K562 (cell line): ENCODE measurements around the gene ANKRD34A. TPM values are rescaled to one million over a fixed set of nuclear protein-coding genes. Genes with fewer than 3 reads are reported as not detected.

Experiments used
- ATAC-seq: fragments of 200-7000 bp; cut with Tn5 transposase; 3 replicates; pipeline ENCODE4 v1.9.1; 2020; ENCODE audit warnings: moderate library complexity
- BruUV-seq: library from RNA; stranded (reverse); fragments of 400-500 nt; replicated peaks from 2 replicates; lab custom pipeline; 2021; lab: Mats Ljungman, UMichigan
- CTCF ChIA-PET: fragments of 300-600 bp; formaldehyde crosslinking; extraction: SDS; loops from one replicate; lab custom pipeline; 2021; ENCODE audit warnings: low intra/inter-chr PET ratio; lab: Yijun Ruan, JAX
- POLR2A ChIA-PET: fragments of 300-600, 350-650 bp; sonication (Branson Sonifier 250); formaldehyde crosslinking; extraction: SDS; loops from one replicate; lab custom pipeline; 2021; ENCODE audit warnings: antibody characterized with exemption, inconsistent platforms; lab: Yijun Ruan, JAX
- DNase-seq, 4 experiments: peaks; one replicate each; pipeline versions ENCODE4 v3.0.0 to v3.0.0-alpha.2; 2011 to 2018; ENCODE audit warnings: low spot score in 3 of 4, mixed read lengths in 3 of 4; ENCODE audit errors: extremely low read depth in 1 of 4
- FAIRE-seq: peaks from 2 replicates; lab custom pipeline; 2011; peaks lifted over from hg19 to GRCh38; lab: Jason Lieb, UNC
- H2AFZ ChIP-seq: 2 replicates; pipeline ENCODE4 v1.6.0; 2011; ENCODE audit warnings: low read depth, low read length, control low read depth, inconsistent platforms
- H3K27ac ChIP-seq: fragments of 200-600 bp; 3 replicates; pipeline ENCODE4 v1.8.0; 2011; ENCODE audit warnings: low read depth, mild to moderate bottlenecking, control low read depth, inconsistent platforms, low read length, moderate library complexity, mixed read lengths; ENCODE audit errors: extremely low read depth
- H3K27me3 ChIP-seq, 2 experiments: fragments of 300-600 bp in 1 of 2; 2 replicates in 1 of 2; 3 replicates in 1 of 2; pipeline versions ENCODE4 v1.6.0 to v1.8.0; 2011; ENCODE audit warnings: inconsistent platforms in 2 of 2, low read length in 2 of 2, mild to moderate bottlenecking in 1 of 2, mixed read lengths in 1 of 2, moderate library complexity in 1 of 2; ENCODE audit not compliant: control insufficient read depth in 2 of 2, insufficient read depth in 2 of 2
- H3K36me3 ChIP-seq: fragments of 300-600 bp; 3 replicates; pipeline ENCODE4 v1.8.0; 2011; ENCODE audit warnings: mild to moderate bottlenecking, low read length, inconsistent platforms; ENCODE audit not compliant: control insufficient read depth, insufficient read depth
- H3K4me1 ChIP-seq, 2 experiments: fragments of 200-600 bp in 1 of 2; replicated peaks in 1 of 2; 2 replicates in 1 of 2; 3 replicates in 1 of 2; pipeline versions ENCODE4 v1.5.1 to v1.8.0; 2011; ENCODE audit warnings: inconsistent platforms in 2 of 2, low read length in 2 of 2, mild to moderate bottlenecking in 1 of 2, mixed read lengths in 1 of 2, moderate library complexity in 1 of 2; ENCODE audit not compliant: control insufficient read depth in 2 of 2, insufficient read depth in 2 of 2
- H3K4me2 ChIP-seq: 2 replicates; pipeline ENCODE4 v1.6.1; 2011; ENCODE audit warnings: low read length, control low read depth, inconsistent platforms, mixed read lengths; ENCODE audit not compliant: insufficient read depth
- H3K4me3 ChIP-seq: fragments of 200-600 bp; sonication (generic), shearing (Covaris generic); 2 replicates; pipeline ENCODE4 v1.5.1; 2016; ENCODE audit warnings: control low read depth, inconsistent platforms
- H3K79me2 ChIP-seq: fragments of 200-600 bp; 3 replicates; pipeline ENCODE4 v1.8.0; 2011; ENCODE audit warnings: low read length, inconsistent platforms; ENCODE audit not compliant: control insufficient read depth, insufficient read depth
- H3K9ac ChIP-seq, 2 experiments: 2 replicates each; pipeline versions ENCODE4 v1.6.0 to v1.6.1; 2011; ENCODE audit warnings: low read depth in 2 of 2, low read length in 2 of 2, control low read depth in 1 of 2, inconsistent platforms in 1 of 2, mild to moderate bottlenecking in 1 of 2, mixed read lengths in 1 of 2; ENCODE audit not compliant: insufficient read depth in 1 of 2
- H3K9me1 ChIP-seq: one replicate; pipeline ENCODE4 v1.6.0; 2011; ENCODE audit warnings: inconsistent platforms, mild to moderate bottlenecking, low read length, moderate library complexity; ENCODE audit not compliant: control insufficient read depth, insufficient read depth
- H3K9me3 ChIP-seq: replicated peaks from 2 replicates; pipeline ENCODE4 v1.5.1; 2011; ENCODE audit warnings: low read depth, low read length, inconsistent platforms; ENCODE audit not compliant: control insufficient read depth, insufficient read depth
- H4K20me1 ChIP-seq: replicated peaks from 2 replicates; pipeline ENCODE4 v1.6.1; 2011; ENCODE audit warnings: low read length, inconsistent platforms, mixed read lengths; ENCODE audit not compliant: control insufficient read depth, insufficient read depth
- BCL6 ChIP-seq: fragments of 250-450 bp; sonication (Bioruptor Pico); IDR thresholded peaks from 2 replicates; pipeline ENCODE4 v1.4.0; 2020
- C11orf30 ChIP-seq: fragments of 450-650 bp; IDR thresholded peaks from 2 replicates; pipeline ENCODE4 v1.6.1; 2016; ENCODE audit warnings: low read depth, mild to moderate bottlenecking
- CREB3 ChIP-seq: fragments of 450-650 bp; conservative IDR thresholded peaks from 2 replicates; pipeline ENCODE4 v1.6.1; 2016; ENCODE audit warnings: missing genetic modification characterization, low read depth, mild to moderate bottlenecking, missing compliant biosample characterization, moderate library complexity
- ERF ChIP-seq: fragments of 450-650 bp; formaldehyde crosslinking; IDR thresholded peaks from 2 replicates; pipeline ENCODE4 v1.4.0; 2020; ENCODE audit warnings: mild to moderate bottlenecking, mixed read lengths
- GTF2A2 ChIP-seq: IDR thresholded peaks from 2 replicates; pipeline ENCODE4 v1.6.1; 2016; ENCODE audit warnings: mild to moderate bottlenecking, missing genetic modification characterization, missing compliant biosample characterization
- HDAC1 ChIP-seq, 2 experiments: fragments of 450-650 bp; IDR thresholded peaks; 2 replicates each; pipeline ENCODE4 v1.6.1; 2016 to 2017; ENCODE audit warnings: inconsistent platforms in 1 of 2, mild to moderate bottlenecking in 1 of 2, moderate library complexity in 1 of 2
- HINFP ChIP-seq: fragments of 450-650 bp; conservative IDR thresholded peaks from 2 replicates; pipeline ENCODE4 v1.6.1; 2016; ENCODE audit warnings: missing genetic modification characterization, low read depth, mild to moderate bottlenecking, control low read depth, missing compliant biosample characterization
- ILK ChIP-seq: fragments of 450-650 bp; IDR thresholded peaks from 2 replicates; pipeline ENCODE4 v1.6.1; 2016; ENCODE audit warnings: missing genetic modification characterization, low read depth, mild to moderate bottlenecking, missing compliant biosample characterization, moderate library complexity, borderline replicate concordance
- PKNOX1 ChIP-seq: fragments of 450-650 bp; IDR thresholded peaks from 2 replicates; pipeline ENCODE4 v1.6.1; 2016
- SPI1 ChIP-seq: IDR thresholded peaks from 2 replicates; pipeline ENCODE4 v1.6.1; 2011; ENCODE audit warnings: low read depth, low read length, control low read depth, borderline replicate concordance
- THRAP3 ChIP-seq: fragments of 450-650 bp; IDR thresholded peaks from 2 replicates; pipeline ENCODE4 v1.6.1; 2016; ENCODE audit warnings: mild to moderate bottlenecking, inconsistent platforms, borderline replicate concordance
- ZNF24 ChIP-seq: fragments of 450-650 bp; IDR thresholded peaks from 2 replicates; pipeline ENCODE4 v1.6.1; 2016
- ZNF316 ChIP-seq: fragments of 450-650 bp; IDR thresholded peaks from 2 replicates; pipeline ENCODE4 v1.6.1; 2016
- WGBS: fragments of 100-300 bp; shearing (Covaris generic); methylation state at CpG from one replicate; pipeline ENCODE4 v1.1.6; 2016; ENCODE audit warnings: low coverage, mixed read lengths; ENCODE audit not compliant: insufficient coverage; ENCODE audit errors: missing lambda C conversion rate; 5-methylcytosine and 5-hydroxymethylcytosine counted together
- in situ Hi-C: fragments of 300-500 bp; cut with MboI; formaldehyde crosslinking; loops from 4 replicates; pipeline ENCODE4 v1.15.0; 2018; ENCODE audit warnings: inconsistent platforms, mixed read lengths
- intact Hi-C: fragments of 100-400 bp; cut with micrococcal nuclease; formaldehyde crosslinking; loops from 2 replicates; pipeline ENCODE4 v1.14.2; 2022
- polyA plus RNA-seq, 8 experiments: library from polyadenylated mRNA; depleted of rRNA in 4 of 8; stranded (reverse) in 5 of 8; unstranded in 3 of 8; fragments of >200 nt; fragmentation: Nextera tagmentation in 2 of 8; fragmentation: Illumina TruSeq in 1 of 8; extraction: Ambion mirVana in 2 of 8; extraction: Trizol in 1 of 8; gene quantifications; 2 replicates each; pipeline versions ENCODE4 v1.2.1 to v1.2.3, GENCODE V29; 2011 to 2014; ENCODE audit warnings: inconsistent platforms in 1 of 8, missing spikeins in 1 of 8
- total RNA-seq, 7 experiments: library from RNA; depleted of rRNA in 6 of 7; stranded (reverse); fragments of >200 nt in 6 of 7; fragmentation: Illumina TruSeq in 2 of 7; extraction: Trizol in 2 of 7; gene quantifications; 2 replicates each; pipeline versions ENCODE4 v1.2.1 to v1.2.3, GENCODE V29; 2011 to 2021; ENCODE audit warnings: low replicate concordance in 1 of 7
- TF ChIP-seq, protein P1 (sequence below), 2 experiments: fragments of 200-800 bp in 1 of 2; sonication (Bioruptor generic) in 1 of 2; sonication (generic) in 1 of 2; formaldehyde crosslinking in 1 of 2; IDR thresholded peaks in 1 of 2; conservative IDR thresholded peaks in 1 of 2; 2 replicates each; pipeline versions ENCODE4 v1.5.0 to v1.6.1; 2016 to 2020; ENCODE audit warnings: missing compliant biosample characterization in 1 of 2, missing genetic modification characterization in 1 of 2, missing genetic modification reagents in 1 of 2

ANKRD34A gene
- total and polyA plus RNA-seq, 9 of the 15 experiments (the other 6 are each of a cell fraction or from before 2014, with no cell fraction given): 0.06 to 1.6 (median 0.43) TPM

GRCh38 chr1:145983206-145983675, 18.9 kb upstream of the ANKRD34A start:
- no peak for DNase-seq
- intact Hi-C loops (no loop called here), in situ Hi-C loops (no loop called here)
- no peak for ATAC-seq
- Histone ChIP-seq H3K4me2 (no peak overlapping the region), H3K27ac (peak overlapping the region; percentile 4; the same call in 2 of the 3 replicates), H3K4me3 (no peak overlapping the region), H3K36me3 (peaks cover 7% of the 10 kb centered on the region), H3K9ac (0 out of 4 replicates have a peak overlapping the region, but pooled peaks of 1 of the 2 experiments have one; percentile 46), H3K9me1 (no peaks in the 10 kb centered on the region), H4K20me1 (no peaks in the 10 kb centered on the region), H3K27me3 (no peaks in the 10 kb centered on the region), H3K4me1 (peaks cover 29 to 74% of the 10 kb centered on the region in 2 experiments), H2AFZ (peak overlapping the region; percentile 42), H3K79me2 (peaks cover 17% of the 10 kb centered on the region), H3K9me3 (no peaks in the 10 kb centered on the region)
- BruUV-seq: no TSS peak
- 67% methylated on average over 1 of the region's 1 CpG for WGBS
- ChIA-PET CTCF (no interaction called here), POLR2A (interaction anchor here (0.6 to 15.5 kb wide), 4 partner anchors 9 to 155 kb away, joined by 4 to 320 read pairs (median 6); partner anchors contain the start of genes RBM8A and TXNIP)
- no peak for FAIRE-seq
- TF ChIP-seq BCL6 (CRISPR knock-in tag) (no peak), ZNF24 (no peak), HINFP (peak; percentile 38; the same call in 1 of the 2 replicates), CREB3 (0 out of 2 replicates have a peak, but pooled peaks have one; percentile 34), GTF2A2 (tag) (no peak), HDAC1 (IDR thresholded peaks at IDR 0.05) (0 out of 4 replicates have a peak, but pooled peaks of 1 of the 2 experiments have one; percentile 30), THRAP3 (no peak), C11orf30 (peak; percentile 40; the same call in 1 of the 2 replicates), PKNOX1 (peak; percentile 56), SPI1 (peak; percentile 89), ILK (tag) (no peak), ZNF316 (peak; percentile 31; the same call in 1 of the 2 replicates), ERF (CRISPR knock-in tag) (no peak)
- TF ChIP-seq, protein P1, sequence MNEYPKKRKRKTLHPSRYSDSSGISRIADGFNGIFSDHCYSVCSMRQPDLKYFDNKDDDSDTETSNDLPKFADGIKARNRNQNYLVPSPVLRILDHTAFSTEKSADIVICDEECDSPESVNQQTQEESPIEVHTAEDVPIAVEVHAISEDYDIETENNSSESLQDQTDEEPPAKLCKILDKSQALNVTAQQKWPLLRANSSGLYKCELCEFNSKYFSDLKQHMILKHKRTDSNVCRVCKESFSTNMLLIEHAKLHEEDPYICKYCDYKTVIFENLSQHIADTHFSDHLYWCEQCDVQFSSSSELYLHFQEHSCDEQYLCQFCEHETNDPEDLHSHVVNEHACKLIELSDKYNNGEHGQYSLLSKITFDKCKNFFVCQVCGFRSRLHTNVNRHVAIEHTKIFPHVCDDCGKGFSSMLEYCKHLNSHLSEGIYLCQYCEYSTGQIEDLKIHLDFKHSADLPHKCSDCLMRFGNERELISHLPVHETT (CRISPR knock-in tag; conservative IDR thresholded peaks at IDR 0.05 in 1 of 2, IDR thresholded peaks at IDR 0.05 in 1 of 2): no peak
